Stomach (tissue), 4 donors: ENCODE results near the gene RRAS.

Experiments
- EP300 ChIP-seq: sonication (generic); formaldehyde crosslinking; IDR thresholded peaks from one replicate; pipeline ENCODE4 v1.6.1; 2017; ENCODE audit warnings: antibody characterized with exemption
- POLR2A ChIP-seq, 4 donors: fragments of 450-650 bp; IDR thresholded peaks; one replicate each; pipeline ENCODE4 v1.6.1; 2016; ENCODE audit warnings: antibody characterized with exemption in 4 of 4, control low read depth in 2 of 4, mild to moderate bottlenecking in 1 of 4, moderate library complexity in 1 of 4
- POLR2AphosphoS5 ChIP-seq, 3 donors: sonication (generic); formaldehyde crosslinking; IDR thresholded peaks; one replicate each; pipeline ENCODE4 v1.6.1; 2016; ENCODE audit warnings: antibody characterized with exemption in 3 of 3
- TF ChIP-seq, protein P1 (sequence below), 7 experiments: fragments of 450-650 bp in 4 of 7; fragments of 200-600 bp in 3 of 7; sonication (generic) in 3 of 7; IDR thresholded peaks; one replicate each; pipeline ENCODE4 v1.5.1; 2016 to 2019; ENCODE audit warnings: antibody characterized with exemption in 7 of 7, control low read depth in 2 of 7, mild to moderate bottlenecking in 1 of 7

DNA sequence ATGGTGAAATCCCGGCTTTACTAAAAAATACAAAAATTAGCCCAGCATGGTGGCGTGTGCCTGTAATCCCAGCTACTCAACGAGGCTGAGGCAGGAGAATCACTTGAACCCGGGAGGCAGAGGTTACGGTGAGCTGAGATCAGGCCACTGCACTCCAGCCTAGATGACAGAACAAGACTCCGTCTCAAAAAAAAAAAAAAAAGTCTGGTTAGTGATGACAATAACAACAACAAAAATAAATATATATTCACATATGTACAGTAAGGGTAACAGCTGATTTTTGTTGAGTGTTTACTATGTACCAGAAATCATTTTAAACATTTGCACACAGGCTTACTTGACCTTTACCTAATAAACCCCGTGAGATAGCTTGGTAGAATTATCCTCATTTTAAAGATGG lies 23.0 kb downstream of the RRAS start:
- TF ChIP-seq, protein P1, sequence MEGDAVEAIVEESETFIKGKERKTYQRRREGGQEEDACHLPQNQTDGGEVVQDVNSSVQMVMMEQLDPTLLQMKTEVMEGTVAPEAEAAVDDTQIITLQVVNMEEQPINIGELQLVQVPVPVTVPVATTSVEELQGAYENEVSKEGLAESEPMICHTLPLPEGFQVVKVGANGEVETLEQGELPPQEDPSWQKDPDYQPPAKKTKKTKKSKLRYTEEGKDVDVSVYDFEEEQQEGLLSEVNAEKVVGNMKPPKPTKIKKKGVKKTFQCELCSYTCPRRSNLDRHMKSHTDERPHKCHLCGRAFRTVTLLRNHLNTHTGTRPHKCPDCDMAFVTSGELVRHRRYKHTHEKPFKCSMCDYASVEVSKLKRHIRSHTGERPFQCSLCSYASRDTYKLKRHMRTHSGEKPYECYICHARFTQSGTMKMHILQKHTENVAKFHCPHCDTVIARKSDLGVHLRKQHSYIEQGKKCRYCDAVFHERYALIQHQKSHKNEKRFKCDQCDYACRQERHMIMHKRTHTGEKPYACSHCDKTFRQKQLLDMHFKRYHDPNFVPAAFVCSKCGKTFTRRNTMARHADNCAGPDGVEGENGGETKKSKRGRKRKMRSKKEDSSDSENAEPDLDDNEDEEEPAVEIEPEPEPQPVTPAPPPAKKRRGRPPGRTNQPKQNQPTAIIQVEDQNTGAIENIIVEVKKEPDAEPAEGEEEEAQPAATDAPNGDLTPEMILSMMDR (IDR thresholded peaks at IDR 0.05) = no peak
- no peak for TF ChIP-seq POLR2A (IDR thresholded peaks at IDR 0.05)
- TF ChIP-seq POLR2AphosphoS5 (IDR thresholded peaks at IDR 0.05) = no peak
- no peak for TF ChIP-seq EP300
